ENCODE results near the gene DSG3. TPM values are rescaled to one million over a fixed set of nuclear protein-coding genes. Genes with fewer than 3 reads are reported as not detected.
A peak's percentile ranks its signal among the peaks of the same experiment; 100 is the strongest.

The DSG3 gene
- total and polyA plus RNA-seq, 10 of the 15 experiments (the other 5 are each of a cell fraction or from before 2014, with no cell fraction given) = 0.01 to 0.36 (median 0.30) TPM

DNA sequence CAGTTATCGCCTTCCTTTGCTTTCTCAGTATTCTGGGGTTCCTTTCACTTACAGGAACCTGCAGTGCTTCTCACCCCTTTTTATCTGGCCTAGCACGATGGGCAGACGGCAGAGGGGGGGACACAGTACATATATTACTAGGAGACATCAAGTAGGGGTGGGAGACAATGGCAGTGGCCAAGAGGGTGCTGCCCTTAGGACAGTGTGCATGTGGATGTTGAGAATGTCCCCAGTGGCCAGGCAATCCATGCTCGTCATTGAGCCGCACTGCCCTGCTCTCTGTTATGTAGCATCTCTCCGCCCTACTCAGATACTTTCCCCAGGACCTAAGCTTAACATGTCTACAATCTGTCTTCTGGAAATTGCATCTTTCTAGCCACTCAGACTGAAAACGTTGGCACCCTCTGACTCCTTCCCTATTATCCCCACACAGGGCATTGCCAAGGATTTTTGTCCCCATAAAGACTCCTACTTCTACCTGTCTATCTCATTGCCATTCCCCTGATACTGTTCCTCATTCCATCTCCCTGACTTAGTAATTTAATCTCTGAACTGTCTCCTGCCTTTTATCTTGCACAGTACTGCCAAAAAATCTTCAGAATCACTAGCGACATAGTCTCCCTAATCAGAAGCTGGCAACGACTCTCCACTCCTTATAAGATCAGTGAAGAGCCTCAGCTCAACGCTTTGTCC, 57.1 kb downstream of the DSG3 start:
- ChIA-PET POLR2A (interaction anchor here (0.7 kb wide), 2 partner anchors 65 to 342 kb away, joined by 5 read pairs; no protein-coding TSS in a partner anchor), SMC1A (ENCODE audit: uncharacterized antibody, unreplicated experiment) (interaction anchor here (0.9 to 1.3 kb wide), 3 partner anchors 13 to 259 kb away, joined by 3 read pairs; no protein-coding TSS in a partner anchor), CTCF (interaction anchor here (0.6 to 2.2 kb wide), 3 partner anchors 59 to 933 kb away, joined by 3 to 7 read pairs (median 4); no protein-coding TSS in a partner anchor), RAD21 (ENCODE audit: unreplicated experiment) (no interaction called here)
- Histone ChIP-seq H3K4me2 (ENCODE audit: control insufficient read depth, insufficient read depth) (peak overlapping the region; percentile 13; the same call in 1 of the 2 replicates), H3K36me3 (ENCODE audit: control insufficient read depth in 2 of 2, insufficient read depth in 2 of 2, low read length in 1 of 2) (no peaks in the 10 kb centered on the region), H3K9ac (ENCODE audit: control insufficient read depth, insufficient read depth, low read length) (no peak overlapping the region), H2AFZ (ENCODE audit: control insufficient read depth, low read depth, low read length) (peak overlapping the region; percentile 37), H3K27me3 (replicated peaks in 1 of 2; ENCODE audit: control insufficient read depth in 2 of 2, insufficient read depth in 2 of 2, low read length in 1 of 2) (no peaks in the 10 kb centered on the region), H4K20me1 (ENCODE audit: control insufficient read depth, insufficient read depth) (no peaks in the 10 kb centered on the region), H3K4me1 (ENCODE audit: control insufficient read depth, insufficient read depth, low read length) (peaks cover 11% of the 10 kb centered on the region), H3K27ac (ENCODE audit: control insufficient read depth, insufficient read depth) (no peak overlapping the region), H3K4me3 (no peak overlapping the region), H3K79me2 (ENCODE audit: control insufficient read depth, insufficient read depth, low read length) (peaks cover 28% of the 10 kb centered on the region), H3K9me3 (replicated peaks; ENCODE audit: control insufficient read depth, insufficient read depth, low read length) (no peaks in the 10 kb centered on the region; the same call in 2 of the 3 replicates)
- TF ChIP-seq, protein P1, sequence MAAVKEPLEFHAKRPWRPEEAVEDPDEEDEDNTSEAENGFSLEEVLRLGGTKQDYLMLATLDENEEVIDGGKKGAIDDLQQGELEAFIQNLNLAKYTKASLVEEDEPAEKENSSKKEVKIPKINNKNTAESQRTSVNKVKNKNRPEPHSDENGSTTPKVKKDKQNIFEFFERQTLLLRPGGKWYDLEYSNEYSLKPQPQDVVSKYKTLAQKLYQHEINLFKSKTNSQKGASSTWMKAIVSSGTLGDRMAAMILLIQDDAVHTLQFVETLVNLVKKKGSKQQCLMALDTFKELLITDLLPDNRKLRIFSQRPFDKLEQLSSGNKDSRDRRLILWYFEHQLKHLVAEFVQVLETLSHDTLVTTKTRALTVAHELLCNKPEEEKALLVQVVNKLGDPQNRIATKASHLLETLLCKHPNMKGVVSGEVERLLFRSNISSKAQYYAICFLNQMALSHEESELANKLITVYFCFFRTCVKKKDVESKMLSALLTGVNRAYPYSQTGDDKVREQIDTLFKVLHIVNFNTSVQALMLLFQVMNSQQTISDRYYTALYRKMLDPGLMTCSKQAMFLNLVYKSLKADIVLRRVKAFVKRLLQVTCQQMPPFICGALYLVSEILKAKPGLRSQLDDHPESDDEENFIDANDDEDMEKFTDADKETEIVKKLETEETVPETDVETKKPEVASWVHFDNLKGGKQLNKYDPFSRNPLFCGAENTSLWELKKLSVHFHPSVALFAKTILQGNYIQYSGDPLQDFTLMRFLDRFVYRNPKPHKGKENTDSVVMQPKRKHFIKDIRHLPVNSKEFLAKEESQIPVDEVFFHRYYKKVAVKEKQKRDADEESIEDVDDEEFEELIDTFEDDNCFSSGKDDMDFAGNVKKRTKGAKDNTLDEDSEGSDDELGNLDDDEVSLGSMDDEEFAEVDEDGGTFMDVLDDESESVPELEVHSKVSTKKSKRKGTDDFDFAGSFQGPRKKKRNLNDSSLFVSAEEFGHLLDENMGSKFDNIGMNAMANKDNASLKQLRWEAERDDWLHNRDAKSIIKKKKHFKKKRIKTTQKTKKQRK (IDR thresholded peaks at IDR 0.05; ENCODE audit: low read depth, low read length) = no peak
- no TSS peak for BruUV-seq (replicated peaks)
- in situ Hi-C loops (cut with MboI) = no loop called here
- 31% methylated on average over 10 of the region's 10 CpGs for WGBS (ENCODE audit: insufficient coverage, insufficient replicate concordance, low lambda C conversion rate, missing lambda C conversion rate)
- no peak for ATAC-seq
- intact Hi-C loops (cut with micrococcal nuclease; ENCODE audit: unreplicated experiment) = loop anchor here (5.0 kb wide), 1 partner anchor 237 kb away; no protein-coding TSS in a partner anchor
- DNase-seq (ENCODE audit: low read depth, low spot score) = no peak
- FAIRE-seq = no peak

Data from GM12878 (cell line).